Activated CD4-positive, alpha-beta T cell treated with anti-CD3 and anti-CD28 coated beads for 24 hours (primary cell): ENCODE results near the gene IL12RB2.
A peak's percentile ranks its signal among the peaks of the same experiment; 100 is the strongest.

Experiments
- DNase-seq, 2 donors: peaks; one replicate each; pipeline ENCODE4 v3.0.0-alpha.2; 2020; ENCODE audit warnings: low read depth in 2 of 2

The IL12RB2 gene

DNA sequence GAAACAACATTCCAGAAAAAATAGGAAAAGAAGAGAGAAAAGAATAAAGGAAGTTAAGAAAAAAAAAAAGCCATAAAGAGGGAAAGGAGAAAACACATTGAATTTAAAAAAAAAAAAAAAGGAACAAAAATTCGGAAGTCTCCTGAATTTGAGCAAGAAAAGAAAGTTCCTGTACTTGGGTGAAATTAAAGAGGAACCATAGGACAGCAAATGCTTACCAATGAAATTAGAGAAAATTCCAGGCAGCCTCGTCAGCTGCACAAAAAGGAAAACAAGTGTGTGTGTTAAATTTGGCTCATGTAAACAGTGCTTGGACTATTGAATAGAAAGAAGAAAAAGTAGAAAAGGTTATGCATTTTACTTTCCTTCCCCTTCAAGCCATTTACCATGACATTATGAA is 4.9 kb downstream of the IL12RB2 start:
- DNase-seq, result no peak

DNA sequence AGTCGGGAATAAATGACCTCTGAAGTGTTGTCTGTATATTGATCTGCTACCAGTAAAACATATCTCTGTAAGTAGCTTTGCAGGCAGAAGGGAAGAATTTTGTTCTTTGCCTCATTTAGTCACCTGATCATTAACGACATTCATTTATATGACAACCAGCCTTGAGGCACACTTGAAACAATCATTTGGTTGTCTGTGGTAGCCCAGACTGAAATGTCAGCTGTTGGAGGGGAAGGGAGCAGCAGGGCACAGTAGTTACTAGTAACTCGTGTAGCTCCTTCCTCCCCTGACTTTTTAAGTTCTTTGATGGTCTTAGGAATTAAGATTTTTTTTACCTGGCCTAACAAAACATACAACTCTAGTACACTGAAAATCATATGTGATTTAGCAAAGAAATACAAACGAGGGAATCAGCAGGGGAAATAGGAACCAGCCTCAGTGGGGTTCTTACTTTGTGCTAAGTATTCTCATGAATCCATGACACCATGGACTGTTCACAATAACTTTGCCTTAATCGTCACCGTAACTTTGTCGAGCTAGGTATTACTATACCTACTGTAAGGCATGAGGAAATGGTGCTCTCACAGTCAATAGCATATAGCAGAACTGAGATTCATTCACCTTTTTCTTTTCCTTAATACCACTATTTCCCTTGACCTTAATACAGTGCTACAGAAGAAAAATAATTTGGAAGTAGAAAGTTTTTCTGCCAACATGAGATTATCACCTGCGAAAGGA is 6.4 kb downstream of the IL12RB2 start:
- DNase-seq, result no peak

DNA sequence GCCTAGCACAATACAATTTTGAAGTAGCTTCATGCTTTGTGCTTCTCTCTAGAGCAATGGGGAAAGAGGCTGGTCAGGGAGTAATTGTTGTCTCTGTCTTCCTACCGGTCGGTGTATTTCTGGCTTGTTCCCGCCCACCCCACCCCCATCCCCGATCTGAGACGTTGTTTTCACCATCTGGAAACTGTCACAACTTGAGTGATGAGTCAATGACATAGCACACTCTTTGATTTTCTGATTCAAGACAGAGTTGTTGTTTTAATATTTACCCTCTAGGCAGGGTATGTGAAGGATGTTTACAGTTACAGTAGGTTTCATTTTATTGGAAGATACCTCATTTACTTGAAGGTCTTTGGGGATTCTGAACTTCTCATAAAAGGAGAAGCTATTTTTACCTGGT is 7.0 kb downstream of the IL12RB2 start:
- DNase-seq, result no peak

DNA sequence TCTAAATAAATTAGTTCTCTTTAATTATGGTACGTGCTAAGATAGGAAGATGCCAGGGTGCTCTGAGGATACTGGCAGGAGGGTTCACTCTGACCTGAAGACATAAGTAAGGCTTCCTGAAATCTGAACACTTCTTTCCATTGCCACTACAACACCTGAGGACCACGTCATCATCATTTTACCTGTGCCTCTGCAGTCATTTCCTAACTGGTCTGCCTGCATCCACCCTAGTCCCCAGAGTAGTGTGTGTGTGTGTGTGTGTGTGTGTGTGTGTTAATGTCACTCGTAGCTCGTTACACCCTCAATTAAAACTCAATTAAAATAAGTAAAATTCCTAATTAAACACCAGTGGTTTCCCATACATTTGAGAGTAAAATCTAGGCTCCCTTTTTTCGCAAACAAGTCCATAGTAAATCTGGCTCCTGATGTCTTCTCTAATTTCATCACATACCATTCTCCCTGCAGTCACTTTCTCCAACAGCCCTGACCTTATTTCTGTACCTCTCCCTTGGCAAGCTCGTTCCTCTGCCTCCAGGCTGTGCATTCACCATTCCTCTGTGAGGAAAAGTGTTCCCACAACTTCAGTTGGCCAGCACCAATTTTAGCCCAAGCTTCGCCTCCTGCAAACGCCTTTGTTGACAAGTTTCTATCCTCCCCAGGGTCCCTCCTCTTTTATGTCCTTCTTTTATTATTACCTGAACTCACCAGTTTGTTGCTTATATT is 8.7 kb downstream of the IL12RB2 start:
- DNase-seq, result no peak

DNA sequence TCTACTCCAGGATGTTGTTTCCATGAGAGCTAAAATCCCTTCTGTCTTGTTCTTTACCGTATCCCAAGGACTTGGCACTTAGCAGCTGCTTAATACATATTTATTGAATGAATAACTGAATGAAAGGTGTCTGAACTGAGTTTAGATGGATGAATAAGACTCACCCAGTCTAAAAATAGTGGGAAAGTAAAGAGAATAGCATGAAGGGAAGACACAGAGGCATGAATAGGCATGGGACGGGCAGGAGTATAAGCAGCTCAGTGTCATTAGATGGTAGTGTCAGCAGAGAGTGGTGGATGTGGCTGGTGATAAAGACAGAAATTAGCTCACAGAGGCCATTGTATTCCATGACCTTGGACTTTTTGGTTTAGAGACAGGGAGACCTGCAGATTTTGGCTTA is 9.2 kb downstream of the IL12RB2 start:
- DNase-seq, result no peak

DNA sequence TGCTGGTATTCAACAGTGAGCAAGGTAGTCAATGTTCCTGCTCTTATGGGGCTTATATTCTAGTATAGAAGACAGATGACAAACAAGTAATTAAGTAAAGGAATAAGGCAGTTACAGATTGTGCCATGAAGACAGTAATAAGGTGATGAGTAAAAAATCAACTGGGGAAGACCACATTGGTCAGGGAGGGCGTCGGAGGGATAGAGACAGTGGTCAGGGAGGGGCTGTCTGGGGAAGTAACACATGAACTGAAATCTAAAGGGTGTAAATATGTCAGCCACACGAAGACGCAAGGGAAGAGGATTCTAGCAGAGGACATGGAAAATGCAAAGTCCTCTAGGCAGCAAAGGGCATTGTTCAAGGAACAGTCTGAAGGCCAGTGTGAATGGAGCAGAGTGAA is 10.1 kb downstream of the IL12RB2 start:
- no peak for DNase-seq

DNA sequence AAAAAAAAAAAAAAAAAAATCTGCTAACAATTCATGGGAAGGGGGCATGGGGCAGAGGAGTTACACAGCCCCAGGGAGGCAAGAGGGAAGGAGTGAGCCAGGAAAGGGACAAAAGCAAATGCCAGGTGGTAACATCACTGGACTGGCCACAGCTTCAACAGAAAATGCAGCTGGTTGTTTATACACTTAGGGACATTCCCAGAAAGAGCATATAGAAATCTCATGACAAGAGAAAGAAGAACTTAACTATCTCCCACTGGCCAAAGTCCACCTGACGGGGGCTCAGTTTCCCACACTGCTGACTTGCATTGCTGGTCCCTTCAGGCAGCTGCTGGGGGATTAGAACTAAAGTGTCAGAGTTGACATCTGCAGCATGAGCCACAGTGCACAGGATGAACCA is 14.8 kb downstream of the IL12RB2 start:
- DNase-seq, result no peak

DNA sequence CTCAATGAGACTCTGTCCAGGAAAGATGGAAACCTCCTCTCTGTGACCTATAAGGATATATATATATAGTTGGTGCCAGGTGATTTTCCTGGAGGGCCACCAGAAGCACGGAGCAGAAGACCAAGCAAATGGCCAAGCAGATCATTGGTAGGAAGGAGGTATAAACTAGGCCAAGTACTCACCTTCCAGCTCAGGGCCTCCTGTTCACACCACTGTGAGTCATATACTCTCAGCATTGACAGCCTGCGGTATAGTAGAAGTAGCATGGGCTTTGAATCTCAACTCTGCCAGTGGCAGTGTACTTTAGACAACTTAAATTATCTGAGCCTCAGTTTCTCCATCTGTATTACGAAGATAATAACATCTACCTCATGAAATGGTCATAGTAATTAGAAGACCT is 15.4 kb downstream of the IL12RB2 start:
- no peak for DNase-seq

DNA sequence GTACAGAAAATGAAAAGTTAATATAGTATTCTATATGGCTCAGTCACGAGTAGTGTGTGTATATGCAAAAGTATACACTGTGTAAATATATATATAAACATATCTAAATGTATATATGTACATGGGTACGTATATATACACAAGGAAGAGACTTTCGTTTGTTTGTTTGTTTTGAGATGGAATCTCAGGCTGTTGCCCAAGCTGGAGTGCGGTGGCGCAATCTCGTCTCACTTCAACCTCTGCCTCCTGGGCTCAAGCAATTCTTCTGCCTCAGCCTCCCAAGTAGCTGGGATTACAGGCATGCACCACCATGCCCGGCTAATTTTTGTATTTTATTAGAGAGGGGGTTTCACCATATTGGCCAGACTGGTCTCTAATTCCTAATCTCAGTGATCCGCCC is 16.4 kb downstream of the IL12RB2 start:
- DNase-seq, result no peak

DNA sequence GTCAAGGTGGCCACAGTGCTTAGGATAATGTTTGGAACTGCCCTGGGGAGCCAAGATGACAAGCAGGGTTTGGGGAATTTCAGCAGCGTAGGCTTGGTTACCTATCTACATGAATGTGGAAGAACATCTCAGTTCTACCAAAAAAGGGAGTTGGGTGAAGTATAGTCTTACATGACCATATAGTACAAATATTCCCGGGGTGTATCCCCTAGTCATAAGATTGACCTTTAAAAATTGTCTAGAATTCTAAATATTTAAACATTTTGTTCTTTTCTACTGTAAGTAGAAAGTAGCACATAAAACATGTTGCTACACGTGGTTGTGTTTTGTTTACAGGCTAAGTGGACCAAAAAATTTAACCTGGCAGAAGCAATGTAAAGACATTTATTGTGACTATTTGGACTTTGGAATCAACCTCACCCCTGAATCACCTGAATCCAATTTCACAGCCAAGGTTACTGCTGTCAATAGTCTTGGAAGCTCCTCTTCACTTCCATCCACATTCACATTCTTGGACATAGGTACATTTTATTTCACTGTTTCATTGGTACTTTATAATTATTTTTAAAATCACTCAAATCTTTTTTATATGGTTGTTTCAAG is 20.3 kb downstream of the IL12RB2 start:
- DNase-seq, result no peak

DNA sequence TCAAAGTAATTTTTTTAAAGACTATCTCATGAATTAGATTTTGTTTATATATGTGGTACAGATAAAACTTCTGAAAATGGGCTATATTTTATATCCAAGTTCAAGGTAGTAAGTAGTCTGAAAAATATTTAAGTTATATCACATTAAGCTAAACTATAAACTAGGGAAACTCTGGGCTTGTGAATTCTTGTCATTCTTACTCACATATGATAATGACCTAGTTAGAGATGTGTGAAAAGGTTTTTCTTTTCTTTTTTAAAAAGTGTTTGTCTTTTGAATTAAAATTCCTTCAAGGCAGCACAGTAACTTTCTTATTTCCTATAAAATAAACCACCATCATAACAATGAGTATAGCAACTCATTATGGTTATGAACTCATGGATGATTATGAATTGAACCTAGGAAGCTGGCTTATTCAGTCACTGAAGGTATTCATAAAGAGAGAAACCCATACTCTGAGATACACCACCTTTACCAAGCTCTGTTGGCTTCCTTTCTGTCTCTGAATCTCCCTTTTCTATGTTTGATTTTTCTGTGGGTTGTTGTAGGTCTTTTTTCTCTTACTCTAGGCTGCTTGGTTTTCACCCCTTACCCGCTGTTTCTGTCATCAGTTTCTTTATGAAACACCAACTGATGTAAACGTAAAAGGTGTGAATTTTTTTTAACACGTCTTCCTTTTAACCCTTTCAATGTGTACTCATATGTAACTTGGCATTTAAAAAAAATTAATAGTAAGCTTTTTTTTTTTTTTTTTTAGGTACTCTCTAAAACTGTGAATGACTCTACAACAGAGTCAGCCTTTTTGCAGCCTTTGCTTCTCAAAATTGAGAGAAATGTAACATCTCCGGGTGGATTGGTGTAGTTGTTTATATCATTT is 25.2 kb downstream of the IL12RB2 start:
- no peak for DNase-seq

DNA sequence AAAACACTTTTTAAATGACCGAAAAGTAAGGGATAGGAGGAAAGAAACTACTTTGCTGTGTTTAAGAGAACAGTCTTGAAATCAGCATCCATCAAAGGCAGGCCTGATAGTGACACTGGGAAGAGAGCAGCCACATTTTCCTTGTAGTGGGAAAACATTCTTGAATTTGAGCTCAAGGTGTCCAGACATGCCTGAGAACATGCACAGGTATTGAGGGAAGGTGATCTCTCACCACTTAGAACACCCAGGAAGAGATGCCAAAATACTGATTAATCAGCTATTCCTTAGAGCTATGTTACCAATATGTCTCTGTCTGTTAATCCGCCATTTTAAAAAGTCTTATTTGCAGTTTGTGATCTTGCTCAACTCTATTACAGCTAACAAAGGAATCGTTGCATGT is 25.9 kb downstream of the IL12RB2 start:
- DNase-seq, result no peak

DNA sequence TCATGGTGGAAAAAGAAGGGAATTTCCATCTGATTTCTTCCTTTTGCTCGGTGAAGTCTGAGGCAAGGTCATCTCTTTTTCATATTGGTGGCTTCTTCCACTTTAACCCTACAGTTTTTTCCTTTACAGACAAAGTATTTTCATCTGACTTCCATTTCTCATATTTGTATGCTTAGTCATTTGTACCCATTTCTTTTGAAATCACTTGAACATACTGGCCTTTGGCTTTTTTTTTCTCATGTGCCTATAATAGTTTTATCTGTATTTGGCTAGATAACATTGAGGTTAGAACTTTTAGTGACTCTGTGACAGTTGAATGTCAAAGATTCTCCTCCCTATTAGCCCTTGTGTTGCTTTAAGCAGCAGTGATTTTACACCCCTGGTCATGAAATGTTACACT is 27.7 kb downstream of the IL12RB2 start:
- DNase-seq, result no peak

DNA sequence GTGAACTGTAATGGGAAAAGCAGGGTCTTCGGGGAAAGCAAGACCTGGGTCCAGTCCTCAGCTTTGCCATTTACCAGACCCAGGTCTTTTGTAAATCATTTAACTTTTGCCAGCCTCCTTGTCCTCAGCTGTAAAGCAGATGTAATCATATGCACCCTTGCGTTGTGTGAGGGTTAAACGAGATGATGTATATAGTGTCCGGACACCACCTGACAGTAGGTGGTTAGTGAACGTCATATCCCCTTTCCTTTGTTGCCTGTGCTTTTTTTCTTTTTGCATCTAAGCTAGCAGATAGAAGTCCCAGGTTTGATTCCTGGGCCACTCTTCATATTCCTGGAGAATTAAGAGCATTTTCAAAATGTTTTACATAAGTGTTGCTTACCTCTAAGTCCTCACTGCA is 28.5 kb downstream of the IL12RB2 start:
- no peak for DNase-seq

DNA sequence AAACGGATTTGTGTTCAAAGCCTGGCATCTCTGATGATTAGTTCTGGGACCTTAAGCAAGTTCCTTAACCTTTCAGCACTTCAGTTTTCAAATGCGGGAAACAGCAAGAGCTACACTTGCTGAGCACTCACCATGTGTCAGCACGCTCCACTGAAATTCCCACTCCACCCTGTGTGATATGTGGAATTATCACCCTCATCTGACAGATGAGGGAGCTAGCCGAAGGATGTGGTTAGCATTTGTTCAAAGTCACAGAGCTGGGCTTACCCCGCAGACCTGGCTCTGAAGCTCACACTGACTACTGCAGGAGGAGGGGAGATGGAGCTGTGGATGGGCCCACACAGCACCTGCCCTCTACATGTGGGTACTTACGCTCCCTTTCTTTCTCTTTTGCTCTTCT is 29.1 kb downstream of the IL12RB2 start:
- DNase-seq, result no peak

DNA sequence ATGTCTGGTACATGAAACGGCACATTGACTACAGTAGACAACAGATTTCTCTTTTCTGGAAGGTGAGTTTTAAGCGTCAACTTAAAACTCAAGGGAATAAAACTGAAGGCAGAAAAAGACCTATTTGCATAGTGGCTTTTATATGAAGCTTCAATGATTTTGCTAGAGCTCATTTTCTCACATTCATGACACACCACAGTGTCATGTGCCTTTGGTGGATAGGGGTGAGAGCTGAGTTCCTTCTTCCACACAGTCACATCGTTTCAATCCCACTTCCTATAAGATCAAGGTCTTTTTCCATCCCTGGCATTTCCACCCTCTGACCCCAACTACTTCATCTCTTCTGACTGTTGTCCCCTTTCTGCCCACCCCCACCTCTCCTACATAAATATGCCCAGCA is 31.0 kb downstream of the IL12RB2 start:
- DNase-seq, result no peak

DNA sequence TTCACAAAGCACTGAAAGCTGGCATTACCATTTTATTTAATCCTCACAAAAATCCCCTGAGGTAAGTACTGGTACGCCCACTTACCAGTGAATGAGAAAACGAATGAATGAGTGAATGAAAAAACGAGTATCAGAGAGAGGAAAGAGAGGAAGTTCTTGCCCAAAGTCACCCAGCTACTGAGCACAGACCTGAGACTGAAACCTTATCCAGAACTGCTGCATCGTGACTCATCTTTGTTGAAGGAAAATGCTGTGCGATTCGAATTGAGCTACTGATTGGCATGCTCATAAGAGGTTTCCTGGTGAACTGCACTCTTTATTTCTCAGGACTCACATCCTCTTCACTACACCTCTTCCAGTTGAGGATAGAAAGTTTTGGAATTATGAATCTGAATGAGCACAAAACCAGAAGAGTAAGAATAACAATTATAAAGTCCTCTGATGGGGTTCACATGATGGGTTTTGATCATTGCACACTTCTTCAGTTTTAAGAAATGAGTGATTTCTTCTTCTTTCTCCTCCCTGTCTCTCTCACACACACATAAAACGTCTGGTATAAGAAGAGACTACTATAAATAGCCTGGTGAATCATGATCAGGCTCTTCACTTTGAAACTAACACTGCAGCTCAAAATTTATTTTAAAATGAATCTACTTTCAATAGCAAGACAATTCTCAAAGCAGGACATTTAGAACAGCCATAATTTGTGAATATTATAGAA is 32.1 kb downstream of the IL12RB2 start:
- DNase-seq, result no peak

DNA sequence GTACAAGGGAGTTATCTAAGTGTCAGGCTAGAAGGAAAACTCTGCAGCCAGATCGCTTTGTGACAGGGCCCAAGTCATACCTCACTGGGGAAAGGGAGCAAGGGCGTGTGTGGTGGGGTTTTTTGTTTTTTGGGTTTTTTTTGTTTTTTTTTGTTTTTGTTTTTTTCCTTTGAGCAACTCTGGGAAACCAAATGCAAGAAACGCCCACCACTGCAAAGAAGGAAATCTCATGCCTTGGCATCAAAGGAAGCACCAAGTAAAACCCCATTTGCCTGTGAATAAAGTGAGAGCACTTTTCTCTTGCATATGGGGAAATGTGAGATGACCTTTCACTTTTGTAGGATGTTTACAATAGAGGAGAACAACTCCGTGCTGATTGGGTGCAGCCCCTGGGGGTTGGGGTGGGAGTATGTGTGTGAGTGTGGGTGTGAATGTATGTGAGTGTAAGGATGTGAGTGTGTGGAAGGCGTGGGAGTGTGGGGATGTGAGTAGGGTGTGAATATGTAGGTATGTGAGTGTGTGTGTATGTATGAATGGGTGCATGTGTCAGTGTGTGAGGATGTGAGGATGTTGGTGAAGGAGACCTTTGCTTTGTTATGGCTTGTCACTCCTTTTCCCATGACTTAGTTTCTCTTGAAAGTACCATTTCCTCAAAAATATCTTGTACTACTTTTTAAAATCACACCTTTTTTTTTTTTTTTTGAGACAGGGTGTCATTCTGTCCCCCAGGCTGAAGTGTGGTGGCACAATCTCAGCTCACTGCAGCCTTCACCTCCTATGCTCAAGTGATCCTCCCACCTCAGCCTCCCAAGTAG is 34.6 kb downstream of the IL12RB2 start:
- peak in 1 of 2 donors; percentile 29 for DNase-seq

DNA sequence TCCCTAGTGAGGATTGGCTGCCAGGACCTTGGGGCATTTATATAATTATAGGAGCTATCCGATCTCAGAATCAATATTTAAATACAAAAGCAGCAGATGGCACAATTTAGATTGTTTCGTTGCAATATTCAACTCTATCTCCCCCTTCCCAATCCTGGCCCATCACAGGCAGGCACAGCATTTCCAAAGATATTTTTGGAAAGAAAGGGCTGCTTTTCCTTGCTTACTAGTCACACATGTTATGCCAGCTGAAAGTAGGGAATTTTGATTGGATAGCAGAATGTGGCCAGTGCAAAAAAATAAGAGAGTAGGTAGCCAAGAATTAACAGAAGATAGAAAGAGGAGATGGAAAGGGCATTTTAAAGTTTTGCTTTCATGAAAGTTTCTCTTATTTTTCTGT is 37.9 kb downstream of the IL12RB2 start:
- DNase-seq, result no peak

DNA sequence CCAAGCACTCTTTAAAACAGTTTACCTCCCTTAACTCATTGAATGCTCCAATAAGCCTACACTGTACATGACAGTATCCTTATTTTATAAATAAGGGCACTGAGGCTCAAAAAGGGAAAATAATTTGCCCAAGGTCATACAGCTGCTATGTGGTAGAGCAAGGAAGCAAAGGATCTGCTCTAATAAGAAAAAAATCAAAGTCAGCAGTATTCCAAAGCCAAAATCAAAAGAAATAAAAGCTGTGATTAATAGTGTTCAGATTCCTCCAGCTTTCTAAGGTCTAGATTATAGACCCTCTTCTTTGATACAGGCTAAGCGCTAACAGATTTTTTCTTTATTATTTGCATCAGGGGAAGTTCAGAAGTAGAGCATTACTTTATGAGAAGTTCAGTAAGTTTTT is 39.3 kb downstream of the IL12RB2 start:
- DNase-seq, result no peak
